Stimulated activated CD8-positive, alpha-beta memory T cell treated with anti-CD3 and anti-CD28 coated beads, Interleukin-15, amount 100 ng/mL, for 48 hours (primary cell): ENCODE results near the gene CLDN16.

ENCODE experiments used
- DNase-seq, 2 donors: peaks; one replicate each; pipeline ENCODE4 v3.0.0-alpha.2; 2020; ENCODE audit warnings: low read depth in 2 of 2

The CLDN16 gene

DNA sequence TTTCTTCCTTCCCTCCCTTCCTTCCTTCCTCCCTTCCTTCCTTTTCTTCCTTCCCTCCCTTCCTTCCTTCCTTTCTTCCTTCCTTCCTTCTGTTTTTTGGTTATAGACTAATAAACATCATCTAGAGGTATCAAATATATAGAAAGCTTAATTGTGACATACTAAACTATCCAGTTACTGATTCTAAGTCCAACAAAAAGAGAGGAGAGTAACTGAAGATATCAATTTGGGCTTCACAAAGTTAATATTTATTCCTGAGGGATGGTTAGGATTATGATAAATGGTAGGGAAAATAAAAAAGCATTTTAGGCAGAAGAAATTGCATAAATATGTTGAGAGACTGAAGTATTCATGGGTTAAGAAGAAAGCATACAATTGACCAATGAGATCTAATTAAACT lies 7.8 kb upstream of the CLDN16 start:
- no peak for DNase-seq

DNA sequence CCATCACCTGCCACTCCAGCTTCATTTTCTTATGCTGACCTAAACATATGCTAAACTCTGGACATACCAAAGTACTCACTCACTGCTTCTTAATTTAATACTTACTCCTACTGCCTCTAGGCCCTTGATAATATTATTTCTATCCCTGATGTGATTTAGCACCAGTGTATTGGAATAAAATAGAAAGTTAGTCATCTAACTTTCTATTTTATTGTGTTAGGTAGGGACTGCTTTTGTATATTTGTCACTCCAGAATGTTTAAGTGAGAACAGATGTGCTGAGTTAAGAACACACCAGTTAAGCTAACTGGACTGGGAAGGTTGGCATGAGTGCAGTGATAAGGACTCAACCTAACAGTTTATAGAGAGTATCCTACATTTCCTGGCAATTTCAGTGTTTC lies 6.5 kb upstream of the CLDN16 start:
- no peak for DNase-seq

DNA sequence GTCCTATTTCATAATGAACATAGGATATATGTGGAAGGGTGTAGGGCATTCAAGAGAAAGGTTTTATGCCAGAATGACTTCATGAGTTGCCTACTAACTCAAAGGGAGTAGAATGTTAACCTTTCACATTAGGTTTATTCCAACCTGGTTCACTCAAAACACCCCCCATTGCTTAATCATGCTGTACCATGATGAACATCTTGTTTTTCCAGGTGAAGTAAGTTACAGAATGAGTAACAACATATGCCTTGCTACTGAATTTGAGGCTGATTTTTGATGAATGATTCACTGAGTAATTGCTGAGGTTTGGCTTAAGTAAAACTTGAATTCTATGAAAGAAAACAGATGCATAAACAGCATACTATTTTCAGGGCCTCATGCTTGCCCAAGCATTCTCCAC lies 5.9 kb upstream of the CLDN16 start:
- DNase-seq = no peak

DNA sequence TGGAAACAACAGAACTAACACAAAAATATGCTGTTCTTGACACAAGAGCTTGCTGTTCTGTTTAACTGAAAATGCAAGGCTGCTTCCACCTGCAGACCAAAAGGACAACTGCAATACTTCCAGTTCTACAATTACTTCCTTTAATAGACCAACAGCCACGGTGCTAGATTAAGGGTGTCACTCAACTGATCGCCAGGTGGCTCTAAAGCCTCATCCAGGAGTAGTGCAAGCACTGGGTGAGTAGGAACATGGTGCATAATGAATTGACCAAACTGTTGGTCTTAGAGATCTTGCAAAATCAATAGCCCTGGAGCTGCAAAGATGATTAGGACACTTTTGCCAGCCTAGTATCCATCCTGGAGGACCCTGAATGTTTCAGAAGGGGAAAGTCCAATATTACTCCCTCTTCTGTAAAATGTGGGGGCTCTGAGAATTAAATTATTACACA lies 3.6 kb upstream of the CLDN16 start:
- no peak for DNase-seq

DNA sequence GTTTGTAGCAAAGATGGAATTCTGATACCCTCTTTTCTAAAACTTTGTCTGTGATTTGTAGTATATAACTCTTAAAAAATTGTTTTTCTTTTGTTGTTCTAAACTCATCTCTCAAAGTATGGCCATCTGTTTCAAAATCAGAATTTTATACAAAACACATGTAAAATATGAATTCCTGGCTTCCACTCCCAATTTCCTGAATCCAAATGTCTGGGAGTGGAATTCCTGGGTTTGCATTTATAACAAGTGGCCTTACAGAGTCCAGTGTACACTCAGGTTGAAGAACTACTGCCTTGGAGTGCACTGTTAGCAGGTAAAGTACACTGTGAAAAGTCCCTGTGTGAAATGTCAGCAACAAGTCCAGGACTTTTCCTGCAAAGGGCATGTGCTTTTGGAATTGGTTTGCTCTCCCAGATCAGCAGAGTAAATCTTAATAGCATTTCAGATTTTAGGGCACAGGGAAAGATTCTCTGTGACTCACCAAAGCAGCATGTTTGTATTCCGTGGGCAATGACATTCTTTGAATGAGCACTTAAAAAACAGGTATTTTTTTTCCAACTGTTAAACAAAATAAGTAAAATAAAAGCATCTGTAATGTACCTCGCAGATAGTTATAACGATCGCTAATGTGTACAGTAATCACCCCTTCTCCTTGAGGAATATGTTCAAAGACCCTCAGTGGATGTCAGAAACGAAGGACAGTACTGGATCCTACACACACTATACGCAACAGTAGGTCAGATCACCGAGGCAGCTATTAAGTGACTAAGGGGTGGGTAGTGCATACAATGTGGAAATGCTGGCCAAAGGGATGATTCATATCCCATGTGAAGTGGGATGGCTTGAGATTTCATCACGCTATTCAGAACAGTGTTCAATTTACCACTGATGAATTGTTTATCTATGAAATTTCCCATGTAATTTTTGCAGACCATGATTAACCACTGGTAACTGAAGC lies 2.0 kb upstream of the CLDN16 start:
- no peak for DNase-seq

DNA sequence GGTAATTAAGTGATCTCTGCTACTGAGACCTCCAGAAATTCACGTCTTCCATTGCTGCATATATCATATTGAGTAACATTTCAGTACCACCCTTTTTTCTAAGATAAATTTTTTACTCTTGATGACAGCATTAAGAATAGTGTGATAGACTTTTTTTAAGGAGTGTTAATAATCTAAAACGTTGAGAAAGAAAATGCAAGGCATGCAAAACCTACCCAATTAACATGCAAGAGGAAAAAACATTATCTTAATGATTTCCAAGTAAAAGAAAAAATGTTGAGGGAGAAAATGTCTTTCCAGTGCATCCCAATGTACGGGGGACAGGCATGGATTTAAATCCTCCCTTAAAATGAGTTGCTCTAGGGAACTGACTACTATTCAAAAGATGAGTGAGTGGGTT lies 740 bp downstream of the CLDN16 start:
- DNase-seq = no peak

DNA sequence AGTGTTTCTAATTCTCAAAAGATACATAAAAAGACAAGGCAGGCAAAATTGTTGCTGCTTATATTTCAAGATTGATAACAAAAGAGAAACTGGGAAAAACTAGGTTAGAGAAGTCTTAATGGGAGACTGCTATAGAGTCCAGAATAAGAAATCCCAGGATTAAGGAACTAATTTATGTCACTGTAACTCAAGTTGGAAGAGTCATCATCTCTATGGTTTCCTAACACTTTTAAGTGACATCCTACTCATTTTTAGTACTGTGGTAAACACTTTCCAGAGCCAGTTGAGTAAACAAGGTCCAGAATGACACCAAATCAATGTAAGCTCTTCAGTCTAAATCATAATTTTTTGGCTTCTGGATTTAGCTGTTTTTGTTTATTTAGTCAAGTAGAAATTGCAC lies 8.0 kb downstream of the CLDN16 start:
- no peak for DNase-seq

DNA sequence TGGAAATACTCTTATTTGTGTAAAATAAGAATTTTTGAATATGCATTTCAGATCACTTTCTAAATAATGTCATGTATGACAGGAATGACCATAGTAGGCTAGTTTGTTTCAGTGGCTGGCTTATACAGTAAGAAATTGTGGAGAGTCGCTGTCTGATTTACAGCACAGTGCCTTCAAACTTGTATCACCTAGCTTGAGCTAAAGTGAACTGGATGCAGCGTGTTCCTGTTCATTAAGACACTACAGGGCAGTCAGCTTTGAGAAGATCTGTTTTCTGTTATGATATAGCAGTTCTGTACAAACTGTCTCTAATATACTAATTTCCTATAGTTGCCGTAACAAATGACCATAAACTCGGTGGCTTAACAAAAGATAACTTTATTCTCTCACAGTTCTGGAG lies 9.9 kb downstream of the CLDN16 start:
- no peak for DNase-seq

DNA sequence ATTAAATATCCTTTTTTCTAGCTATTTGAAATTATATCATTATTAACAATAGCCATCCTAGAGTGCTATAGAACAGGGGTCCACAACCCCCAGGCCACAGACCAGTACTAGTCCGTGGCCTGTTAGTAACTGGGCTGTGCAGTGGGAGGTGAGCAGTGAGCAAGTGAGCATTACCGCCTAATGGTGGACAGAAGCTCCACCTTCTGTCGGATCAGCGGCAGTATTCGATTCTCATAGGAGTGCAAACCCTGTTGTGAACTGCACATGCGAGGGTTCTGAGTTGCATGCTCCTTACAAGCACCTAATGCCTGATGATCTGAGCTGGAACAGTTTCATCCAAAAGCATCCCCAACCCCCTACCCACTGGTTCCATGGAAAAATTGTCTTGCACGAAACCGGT lies 11.7 kb downstream of the CLDN16 start:
- no peak for DNase-seq

DNA sequence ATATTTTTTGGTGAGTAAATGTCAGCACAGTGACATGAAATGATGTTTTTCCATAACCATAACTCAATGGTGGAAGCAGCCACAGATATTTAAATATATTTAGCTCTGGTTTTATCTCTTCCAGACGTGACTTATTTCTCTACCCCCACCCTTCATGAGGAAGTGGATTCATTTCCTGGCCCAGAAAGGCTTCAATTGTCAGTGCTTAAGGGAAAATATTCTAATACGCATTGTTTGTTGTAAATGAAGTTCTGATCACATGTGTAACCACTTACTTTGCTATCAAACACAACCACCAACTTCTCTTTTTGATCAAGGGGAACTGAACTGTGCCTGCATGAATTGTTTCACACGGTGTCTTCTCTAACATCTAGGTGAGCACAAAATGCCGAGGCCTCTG lies 14.0 kb downstream of the CLDN16 start:
- no peak for DNase-seq

DNA sequence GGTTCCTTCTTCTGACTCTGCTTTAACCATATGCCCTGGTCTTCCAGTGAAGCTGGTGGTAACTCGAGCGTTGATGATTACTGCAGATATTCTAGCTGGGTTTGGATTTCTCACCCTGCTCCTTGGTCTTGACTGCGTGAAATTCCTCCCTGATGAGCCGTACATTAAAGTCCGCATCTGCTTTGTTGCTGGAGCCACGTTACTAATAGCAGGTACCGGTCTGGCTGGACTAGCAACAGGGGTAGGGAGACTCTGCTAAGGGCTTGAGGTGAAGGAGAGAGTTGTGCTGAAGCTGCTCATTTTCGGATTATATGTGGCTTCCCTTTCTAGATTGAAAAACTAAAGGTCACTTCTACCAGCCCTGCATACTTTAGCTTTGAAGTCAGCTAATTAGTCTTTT lies 16.8 kb downstream of the CLDN16 start:
- DNase-seq = no peak

DNA sequence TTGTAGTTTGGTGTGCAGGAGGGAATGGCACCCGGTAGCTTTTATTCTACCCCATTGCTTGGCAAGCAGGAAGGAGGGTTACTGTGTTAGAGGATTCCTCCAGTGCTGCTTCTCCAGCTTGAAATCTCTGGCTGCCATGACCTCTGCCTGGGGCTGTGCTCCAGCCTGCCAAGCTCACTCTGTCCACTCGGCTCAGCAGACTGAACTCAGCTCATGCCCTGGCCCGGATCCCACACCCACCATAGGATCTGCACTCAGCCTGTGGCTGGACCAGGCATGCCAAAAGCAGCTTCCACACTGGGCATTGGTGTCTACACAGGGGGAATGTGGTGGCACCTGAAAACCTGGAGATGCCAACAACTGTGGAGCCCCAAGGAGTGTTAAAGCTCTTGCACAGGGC lies 26.3 kb downstream of the CLDN16 start:
- no peak for DNase-seq

DNA sequence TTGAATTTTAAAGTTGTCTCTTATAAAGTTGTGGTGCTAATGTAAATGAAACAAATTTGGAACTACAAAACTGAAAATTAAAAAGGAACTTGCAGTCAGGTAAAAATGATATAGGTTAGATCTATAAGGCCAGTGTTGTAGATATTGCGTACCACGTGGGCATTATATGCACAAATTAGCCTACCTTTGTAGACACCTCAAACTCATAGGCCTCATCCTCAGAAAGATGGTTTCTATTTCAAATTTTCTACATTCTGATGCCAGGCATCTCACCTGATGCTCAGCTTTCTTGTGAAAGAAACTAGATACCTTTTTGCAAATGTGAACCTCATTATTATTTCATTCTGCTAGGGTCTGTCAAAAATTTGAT lies 36.1 kb downstream of the CLDN16 start:
- no peak for DNase-seq

DNA sequence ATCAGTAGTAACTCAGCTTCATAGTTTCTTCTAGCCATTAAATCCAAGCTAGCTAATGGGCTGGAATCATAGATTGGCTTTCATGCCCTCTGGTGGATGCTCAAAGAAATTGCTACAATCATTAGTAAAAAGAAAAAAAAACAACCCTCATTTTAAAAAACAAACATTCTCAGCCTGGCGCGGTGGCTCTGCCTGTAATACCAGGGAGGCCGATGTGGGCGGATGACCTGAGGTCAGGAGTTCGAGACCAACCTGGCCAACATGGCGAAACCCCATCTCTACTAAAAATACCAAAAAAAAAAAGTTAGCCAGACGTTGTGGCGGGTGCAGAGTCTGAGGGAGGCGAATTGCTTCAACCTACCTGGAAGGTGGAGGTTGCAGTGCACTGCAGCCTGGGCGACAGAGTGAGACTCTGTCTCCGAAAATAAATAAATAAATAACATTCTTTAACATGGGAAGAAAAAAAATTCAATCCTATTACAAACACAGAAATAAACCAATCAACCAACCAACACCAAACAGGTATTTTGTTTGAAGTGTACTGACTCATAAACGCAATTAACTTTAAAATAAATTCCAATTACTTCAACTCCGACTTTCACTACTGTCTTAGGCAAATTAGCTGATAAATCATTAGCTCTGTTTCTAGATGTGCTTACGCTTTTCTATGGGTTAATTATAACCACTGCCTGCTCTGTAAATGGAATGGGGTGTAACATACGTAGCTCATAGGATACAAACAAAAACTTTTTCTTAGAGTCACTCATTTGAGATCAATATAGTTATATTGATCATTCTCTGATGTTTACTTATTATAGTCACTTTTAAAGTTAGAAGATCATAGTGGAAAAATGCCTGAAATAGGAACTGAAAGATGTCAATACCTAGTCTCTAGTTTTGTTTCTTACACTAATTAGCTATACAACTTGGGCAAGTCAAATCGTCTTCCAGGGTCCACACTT lies 36.8 kb downstream of the CLDN16 start:
- DNase-seq = peak; percentile 2 to 9

DNA sequence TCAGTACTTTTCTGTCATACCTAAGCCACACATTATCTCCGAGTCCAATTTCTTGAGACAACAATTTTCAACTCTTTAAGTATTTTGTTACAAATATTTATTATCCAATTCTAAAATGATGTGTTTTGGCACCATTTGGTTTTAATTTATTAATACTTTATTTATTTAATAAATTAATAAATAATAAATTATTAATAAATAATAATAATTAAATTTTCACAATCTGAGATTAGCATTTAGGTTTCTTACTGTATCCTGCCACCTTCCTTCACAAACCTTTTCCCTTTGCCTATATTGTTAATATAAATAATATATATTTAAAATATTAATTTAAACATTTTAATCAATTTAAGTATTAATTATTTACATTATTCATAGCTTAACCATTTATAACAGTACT lies 37.9 kb downstream of the CLDN16 start:
- DNase-seq = no peak

DNA sequence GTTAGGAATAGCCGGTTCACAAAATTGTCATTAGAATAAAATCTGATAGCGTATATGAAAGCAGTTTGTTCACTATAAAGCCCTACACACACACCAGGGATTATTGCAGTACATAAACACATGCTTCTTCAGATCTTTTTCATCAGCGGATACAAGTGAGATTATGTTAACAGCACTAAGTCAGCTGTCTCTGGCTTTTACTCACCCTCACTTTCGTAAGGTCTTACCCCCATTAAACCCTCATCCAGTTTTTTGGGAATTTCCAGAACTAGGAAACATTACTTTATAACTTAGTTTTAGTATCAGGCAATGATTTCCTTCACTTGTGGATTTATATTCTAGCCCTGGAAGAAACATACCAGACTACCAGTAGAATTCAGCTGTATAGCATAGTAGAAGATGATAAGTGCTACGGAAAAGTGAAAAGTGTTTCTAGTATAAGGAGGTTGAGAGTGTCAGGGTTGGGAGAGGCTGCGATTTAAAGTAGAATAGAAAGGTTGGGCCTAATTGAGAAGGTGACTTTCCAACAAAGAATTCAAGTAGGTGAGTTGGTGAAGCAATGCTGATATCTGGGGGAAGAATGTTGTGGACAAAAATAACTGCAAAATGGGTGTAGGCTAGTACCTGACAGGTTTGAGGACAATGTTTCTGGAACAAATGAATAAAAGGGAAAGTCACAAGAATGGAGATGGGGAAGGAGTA lies 39.0 kb downstream of the CLDN16 start:
- DNase-seq = no peak

DNA sequence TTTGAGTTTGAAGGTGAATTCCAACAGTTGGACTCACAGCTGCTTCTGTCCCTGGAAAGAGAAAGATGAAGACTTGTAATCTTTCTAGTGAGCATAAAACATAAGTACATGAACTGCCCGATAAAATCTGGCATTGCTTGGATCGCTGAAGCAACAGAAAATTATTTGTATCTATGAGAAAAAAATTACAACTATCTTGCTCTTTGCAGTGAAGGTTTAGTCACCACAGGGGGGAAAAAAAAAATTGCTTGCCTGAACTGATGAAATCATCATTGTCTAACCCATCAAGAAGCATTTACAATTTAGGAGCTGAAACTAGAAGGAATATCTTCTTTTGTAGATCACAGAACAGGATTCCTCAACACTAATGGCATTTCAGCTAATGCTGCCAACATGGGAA lies 41.7 kb downstream of the CLDN16 start:
- DNase-seq = no peak

DNA sequence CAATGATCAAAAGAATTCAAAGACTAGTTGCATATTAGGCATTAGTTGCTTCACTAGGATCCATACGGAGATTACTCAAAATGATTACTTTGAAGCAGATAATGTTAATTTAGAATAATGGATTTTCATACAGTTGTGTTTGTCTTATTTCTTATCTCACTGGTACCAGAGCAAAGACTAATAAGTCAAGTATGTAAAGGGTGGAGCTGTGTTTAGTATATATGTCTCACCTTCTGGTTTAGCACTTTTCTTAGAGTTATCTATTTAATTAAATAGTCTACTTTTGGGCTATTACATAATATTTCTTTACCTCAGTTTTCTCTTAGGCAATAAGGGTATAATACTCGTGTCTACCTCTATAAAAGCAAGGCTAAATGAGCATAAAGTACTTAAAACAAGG lies 42.9 kb downstream of the CLDN16 start:
- no peak for DNase-seq

DNA sequence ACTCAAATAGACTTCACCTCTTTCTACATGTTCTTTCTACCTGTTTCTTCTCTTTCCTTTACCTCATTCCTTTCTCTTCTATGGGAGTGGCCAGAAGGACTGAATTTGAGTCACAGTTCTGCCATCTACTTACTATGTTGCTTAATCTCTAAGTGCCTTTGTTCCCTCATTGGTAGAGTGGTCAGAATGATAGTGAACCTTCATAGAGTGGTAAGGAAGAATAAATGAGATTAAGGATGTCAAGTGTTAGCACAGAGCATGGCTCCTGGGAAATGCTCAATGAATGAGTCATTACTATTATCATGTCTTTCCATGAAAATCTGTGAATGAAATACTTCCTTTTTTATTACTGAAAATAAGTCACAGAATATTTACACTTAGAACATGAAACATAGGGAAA lies 44.3 kb downstream of the CLDN16 start:
- DNase-seq = no peak

DNA sequence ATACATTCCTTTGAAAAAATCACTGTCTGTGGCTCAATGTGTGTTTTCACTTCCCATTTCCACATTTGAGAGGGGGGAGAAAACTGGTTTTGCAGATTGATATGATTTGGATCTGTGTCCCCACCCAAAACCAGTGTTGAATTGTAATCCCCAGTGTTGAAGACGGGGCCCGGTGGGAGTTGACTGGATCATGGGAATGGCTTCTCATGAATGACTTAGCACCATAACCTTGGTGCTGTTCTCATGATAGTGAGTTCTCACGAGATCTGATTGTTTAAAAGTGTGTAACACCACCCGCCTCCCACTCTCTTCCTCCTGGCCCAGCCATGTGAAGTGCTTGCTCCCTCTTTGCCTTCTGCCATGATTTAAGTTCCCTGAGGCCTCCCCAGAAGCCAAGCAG lies 45.7 kb downstream of the CLDN16 start:
- DNase-seq = no peak

DNA sequence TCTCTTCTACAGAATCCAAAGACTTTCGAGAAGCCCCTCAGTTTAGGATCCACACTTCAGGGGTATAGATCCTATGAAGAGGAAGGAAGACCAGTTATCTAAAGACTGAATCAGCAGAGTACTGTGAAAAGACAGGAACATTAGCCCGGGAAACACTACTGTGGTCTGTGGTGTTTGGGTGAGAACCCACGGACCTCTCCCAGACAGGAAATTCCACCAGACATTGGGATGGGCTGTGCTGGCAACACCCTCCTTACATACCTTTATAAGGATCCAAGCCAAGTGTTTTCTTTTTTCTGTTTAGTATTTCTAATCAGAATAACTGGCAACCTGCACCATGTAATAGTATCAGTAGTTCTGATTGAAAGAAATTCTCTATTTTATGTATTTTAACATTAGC lies 47.7 kb downstream of the CLDN16 start:
- DNase-seq = no peak

DNA sequence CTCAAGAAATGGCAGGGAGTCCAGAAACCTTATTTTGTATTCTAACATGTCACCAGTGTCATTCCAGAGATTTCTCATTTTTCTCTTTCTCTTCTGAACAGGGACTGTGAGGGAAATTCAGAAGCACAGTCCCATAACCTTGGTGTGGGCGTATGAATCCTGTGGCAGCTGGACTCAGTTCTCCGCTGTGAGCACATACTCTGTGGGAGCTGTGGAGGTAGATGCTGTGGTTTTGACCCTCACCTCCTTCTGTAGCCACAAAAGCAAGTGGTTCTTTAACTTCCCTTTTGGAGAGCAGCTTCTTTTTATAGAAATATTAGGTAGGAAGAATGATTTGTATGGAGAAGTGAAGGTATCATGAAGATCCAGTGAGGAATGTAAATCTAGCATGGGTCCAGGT lies 48.4 kb downstream of the CLDN16 start:
- no peak for DNase-seq
